ENCODE data around the gene BTRC.

BTRC gene

GRCh38 chr10:101446947-101447346 lies 93.0 kb downstream of the BTRC start:
- no peak for DNase-seq

- no peak for DNase-seq
Measured at GRCh38 chr10:101447477-101447876, 93.5 kb downstream of the BTRC start.

- no peak for DNase-seq
Measured at GRCh38 chr10:101450277-101451080, 96.5 kb downstream of the BTRC start.

GRCh38 chr10:101451261-101451660 lies 97.3 kb downstream of the BTRC start:
- no peak for DNase-seq

GRCh38 chr10:101451667-101452069 lies 97.7 kb downstream of the BTRC start:
- no peak for DNase-seq

- DNase-seq, result no peak
Measured at GRCh38 chr10:101452176-101452575, 98.2 kb downstream of the BTRC start.

- DNase-seq, result no peak
Measured at GRCh38 chr10:101452593-101452992, 98.6 kb downstream of the BTRC start.

- DNase-seq, result no peak
Measured at GRCh38 chr10:101453318-101453717, 99.4 kb downstream of the BTRC start.

GRCh38 chr10:101453791-101454718 lies 100.1 kb downstream of the BTRC start:
- no peak for DNase-seq

- no peak for DNase-seq
Measured at GRCh38 chr10:101458869-101459268, 104.9 kb downstream of the BTRC start.

- DNase-seq, result no peak
Measured at GRCh38 chr10:101464082-101464481, 110.1 kb downstream of the BTRC start.

- no peak for DNase-seq
Measured at GRCh38 chr10:101464599-101464998, 110.6 kb downstream of the BTRC start.

GRCh38 chr10:101466016-101466912 lies 112.3 kb downstream of the BTRC start:
- no peak for DNase-seq

GRCh38 chr10:101467286-101467770 lies 113.4 kb downstream of the BTRC start:
- DNase-seq, result no peak

- DNase-seq, result no peak
Measured at GRCh38 chr10:101468159-101468558, 114.2 kb downstream of the BTRC start.

- no peak for DNase-seq
Measured at GRCh38 chr10:101476383-101476782, 122.4 kb downstream of the BTRC start.

- no peak for DNase-seq
Measured at GRCh38 chr10:101478956-101479355, 125.0 kb downstream of the BTRC start.

GRCh38 chr10:101481256-101481655 lies 127.3 kb downstream of the BTRC start:
- no peak for DNase-seq

- no peak for DNase-seq
Measured at GRCh38 chr10:101482568-101482967, 128.6 kb downstream of the BTRC start.

- DNase-seq, result no peak
Measured at GRCh38 chr10:101484175-101484745, 130.3 kb downstream of the BTRC start.

GRCh38 chr10:101485207-101485606 lies 131.2 kb downstream of the BTRC start:
- no peak for DNase-seq
